Muscle layer of colon (tissue), 2 donors: ENCODE measurements around the gene NRROS.

Source experiments
- H3K27ac ChIP-seq: one replicate; pipeline ENCODE4 v1.7.0; 2013; ENCODE audit warnings: low read depth, mild to moderate bottlenecking, low read length, moderate library complexity
- H3K27me3 ChIP-seq, 2 donors: one replicate each; pipeline ENCODE4 v1.7.0; 2013; ENCODE audit warnings: low read length in 2 of 2, mild to moderate bottlenecking in 2 of 2; ENCODE audit not compliant: insufficient read depth in 2 of 2, control insufficient read depth in 1 of 2
- H3K36me3 ChIP-seq: one replicate; pipeline ENCODE4 v1.7.0; 2013; ENCODE audit warnings: mild to moderate bottlenecking, low read length; ENCODE audit not compliant: insufficient read depth
- H3K4me1 ChIP-seq: one replicate; pipeline ENCODE4 v1.7.0; 2013; ENCODE audit warnings: mild to moderate bottlenecking, low read length; ENCODE audit not compliant: insufficient read depth
- H3K4me3 ChIP-seq, 2 donors: one replicate each; pipeline ENCODE4 v1.7.0; 2013; ENCODE audit warnings: low read length in 2 of 2, low read depth in 1 of 2, mild to moderate bottlenecking in 1 of 2, moderate library complexity in 1 of 2
- H3K9ac ChIP-seq: one replicate; pipeline ENCODE4 v1.7.0; 2013; ENCODE audit warnings: low read length
- H3K9me3 ChIP-seq: one replicate; pipeline ENCODE4 v1.7.0; 2013; ENCODE audit warnings: mild to moderate bottlenecking, low read length
- donor health status: abdominal sarcoma.
- donor health status: Adenocarcinoma of cecum.

NRROS gene

DNA sequence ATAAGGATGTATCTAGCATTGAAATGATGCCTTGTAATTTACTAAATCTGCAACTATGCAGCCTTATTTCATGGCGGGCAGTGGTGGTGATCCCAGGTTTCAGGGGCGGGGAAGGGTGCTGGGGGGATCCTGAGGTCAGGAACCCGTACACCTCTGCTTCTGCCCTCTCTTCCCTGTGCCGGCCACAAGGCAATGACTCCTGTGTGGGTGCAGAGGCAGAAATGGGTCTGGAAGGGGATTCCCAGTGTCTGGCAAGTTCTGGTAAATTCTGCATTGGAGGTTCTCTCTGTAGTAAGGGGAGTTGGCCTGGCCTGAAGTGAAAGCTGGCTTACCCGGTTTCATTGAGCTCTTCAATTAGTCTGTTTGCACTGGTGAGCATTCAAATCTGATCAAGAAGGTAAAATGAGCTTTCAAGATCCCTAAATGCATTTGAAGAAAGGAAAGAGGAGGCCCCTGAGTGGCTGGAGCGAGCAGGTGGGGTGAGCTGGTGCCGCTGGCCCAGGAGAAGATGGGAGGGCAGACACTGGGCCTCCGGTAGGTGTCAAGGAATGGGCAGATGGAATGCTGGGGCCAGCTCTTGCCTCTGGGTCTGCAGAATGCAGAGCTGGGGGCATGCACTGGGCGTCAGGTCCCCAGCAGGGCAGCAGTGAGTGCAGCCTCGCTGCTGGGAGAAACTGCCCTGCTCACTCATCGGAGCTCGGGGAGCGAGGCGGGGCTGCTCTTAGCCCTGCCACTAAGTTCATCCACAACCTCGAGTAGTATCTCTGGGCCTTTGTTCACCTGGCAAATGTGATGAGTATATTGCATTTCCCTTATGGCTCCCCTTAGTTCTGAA is 13.7 kb downstream of the NRROS start:
- H3K9me3 ChIP-seq, result no peaks in the 10 kb centered on the region
- H3K4me1 ChIP-seq, result peaks cover 8% of the 10 kb centered on the region
- H3K27ac ChIP-seq, result no peak overlapping the region
- H3K36me3 ChIP-seq, result no peaks in the 10 kb centered on the region
- H3K9ac ChIP-seq, result no peak overlapping the region
- no peaks in the 10 kb centered on the region for H3K27me3 ChIP-seq
- H3K4me3 ChIP-seq, result no peak overlapping the region

DNA sequence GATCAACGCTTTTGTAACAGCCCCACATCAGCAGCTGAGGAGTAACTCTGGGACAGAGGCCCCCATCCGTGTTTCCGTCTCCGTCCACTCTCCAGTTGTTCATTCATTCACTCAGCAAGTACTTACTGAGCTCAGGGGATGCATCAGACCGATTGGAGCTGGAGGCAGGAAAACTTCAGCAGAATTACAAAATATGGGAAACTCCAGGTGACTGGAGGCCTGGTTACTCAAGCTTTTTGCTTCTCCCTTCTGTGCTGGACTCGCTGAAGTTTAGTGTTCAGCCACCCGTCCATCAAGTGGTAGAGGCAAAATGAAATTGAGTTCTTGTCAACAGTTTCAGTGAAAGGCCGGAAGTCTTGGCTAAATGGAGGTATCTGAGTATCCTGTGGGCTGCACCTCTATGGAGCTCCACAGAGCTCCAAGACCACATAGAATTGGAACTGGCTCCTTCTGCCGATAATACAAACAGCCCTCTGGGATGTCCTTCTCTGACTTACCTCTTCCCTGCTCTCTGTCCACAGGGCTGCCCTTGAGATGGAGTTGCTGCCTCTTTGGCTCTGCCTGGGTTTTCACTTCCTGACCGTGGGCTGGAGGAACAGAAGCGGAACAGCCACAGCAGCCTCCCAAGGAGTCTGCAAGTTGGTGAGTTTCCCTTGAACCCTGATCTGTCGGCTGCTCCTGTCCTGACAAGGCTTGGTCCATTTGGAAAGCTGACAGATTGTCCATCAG is 14.7 kb downstream of the NRROS start:
- Histone ChIP-seq H3K4me3 (no peak overlapping the region), H3K27me3 (no peaks in the 10 kb centered on the region), H3K4me1 (peaks cover 8% of the 10 kb centered on the region), H3K36me3 (no peaks in the 10 kb centered on the region), H3K9me3 (no peaks in the 10 kb centered on the region), H3K27ac (no peak overlapping the region), H3K9ac (no peak overlapping the region)

DNA sequence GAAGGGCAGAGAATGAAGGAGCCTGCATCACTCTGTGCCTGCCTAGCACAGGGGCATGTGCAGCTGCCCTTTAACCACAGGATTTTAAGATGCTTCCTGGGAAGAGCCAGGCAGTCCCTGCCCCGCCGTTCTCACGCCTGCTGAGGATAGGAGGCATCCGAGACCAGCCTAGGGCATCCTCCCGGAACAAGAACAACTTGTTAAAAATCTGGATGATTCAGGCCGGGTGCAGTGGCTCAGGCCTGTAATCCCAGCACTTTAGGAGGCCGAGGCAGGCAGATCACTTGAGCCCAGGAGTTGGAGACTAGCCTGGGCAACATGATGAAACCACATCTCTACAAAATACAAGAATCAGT is 15.2 kb downstream of the NRROS start:
- Histone ChIP-seq H3K9me3 (no peaks in the 10 kb centered on the region), H3K4me1 (peaks cover 8% of the 10 kb centered on the region), H3K27ac (no peak overlapping the region), H3K27me3 (no peaks in the 10 kb centered on the region), H3K36me3 (no peaks in the 10 kb centered on the region), H3K4me3 (no peak overlapping the region), H3K9ac (no peak overlapping the region)

DNA sequence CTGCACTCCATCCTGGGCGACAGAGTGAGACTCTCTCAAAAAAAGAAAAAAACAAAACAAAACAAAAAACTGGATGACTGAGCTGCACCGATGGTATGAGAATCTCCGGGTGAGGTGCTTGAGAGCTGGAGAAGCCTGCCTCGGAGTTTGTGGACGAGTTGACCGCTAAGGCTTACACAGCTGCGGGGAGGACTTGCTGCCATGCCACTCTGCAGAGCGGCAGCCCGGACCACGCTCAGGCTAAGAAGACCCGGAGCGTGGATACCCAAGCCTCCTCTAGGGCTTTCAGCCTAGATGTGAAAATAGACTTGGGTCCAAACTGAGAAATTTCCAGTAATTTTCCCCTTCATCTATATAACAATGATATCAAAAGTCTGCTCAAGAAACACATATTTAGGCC is 16.0 kb downstream of the NRROS start:
- H3K36me3 ChIP-seq, result no peaks in the 10 kb centered on the region
- no peaks in the 10 kb centered on the region for H3K27me3 ChIP-seq
- no peak overlapping the region for H3K4me3 ChIP-seq
- H3K4me1 ChIP-seq, result peaks cover 8% of the 10 kb centered on the region
- H3K9me3 ChIP-seq, result no peaks in the 10 kb centered on the region
- no peak overlapping the region for H3K27ac ChIP-seq
- H3K9ac ChIP-seq, result no peak overlapping the region

DNA sequence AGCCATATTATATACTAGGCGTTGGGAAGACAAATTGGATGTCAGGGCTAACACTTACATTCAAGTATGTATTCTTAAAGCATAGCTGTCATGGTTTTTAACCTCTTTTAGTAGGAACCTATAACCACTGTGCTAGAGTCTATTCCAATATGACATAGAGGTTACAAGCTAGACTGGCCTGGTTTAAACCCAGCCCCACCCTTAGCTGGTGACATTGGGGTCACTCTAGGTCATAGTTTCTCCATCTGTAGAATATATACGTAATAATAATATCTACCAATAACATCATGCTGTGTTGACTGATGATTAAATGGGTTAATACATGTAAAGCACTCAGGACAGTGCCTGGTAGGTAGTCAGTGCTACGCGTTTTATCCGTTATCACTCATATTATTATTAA is 16.7 kb downstream of the NRROS start:
- Histone ChIP-seq H3K4me3 (no peak overlapping the region), H3K9me3 (no peaks in the 10 kb centered on the region), H3K27me3 (no peaks in the 10 kb centered on the region), H3K27ac (no peak overlapping the region), H3K9ac (no peak overlapping the region), H3K36me3 (no peaks in the 10 kb centered on the region), H3K4me1 (peaks cover 2% of the 10 kb centered on the region)

DNA sequence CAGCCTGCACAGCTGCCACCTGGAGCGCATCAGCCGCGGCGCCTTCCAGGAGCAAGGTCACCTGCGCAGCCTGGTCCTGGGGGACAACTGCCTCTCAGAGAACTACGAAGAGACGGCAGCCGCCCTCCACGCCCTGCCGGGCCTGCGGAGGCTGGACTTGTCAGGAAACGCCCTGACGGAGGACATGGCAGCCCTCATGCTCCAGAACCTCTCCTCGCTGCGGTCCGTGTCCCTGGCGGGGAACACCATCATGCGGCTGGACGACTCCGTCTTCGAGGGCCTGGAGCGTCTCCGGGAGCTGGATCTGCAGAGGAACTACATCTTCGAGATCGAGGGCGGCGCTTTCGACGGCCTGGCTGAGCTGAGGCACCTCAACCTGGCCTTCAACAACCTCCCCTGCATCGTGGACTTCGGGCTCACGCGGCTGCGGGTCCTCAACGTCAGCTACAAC is 20.4 kb downstream of the NRROS start:
- no peaks in the 10 kb centered on the region for H3K36me3 ChIP-seq
- no peaks in the 10 kb centered on the region for H3K9me3 ChIP-seq
- no peaks in the 10 kb centered on the region for H3K4me1 ChIP-seq
- no peak overlapping the region for H3K9ac ChIP-seq
- no peaks in the 10 kb centered on the region for H3K27me3 ChIP-seq
- H3K27ac ChIP-seq, result no peak overlapping the region
- H3K4me3 ChIP-seq, result no peak overlapping the region

DNA sequence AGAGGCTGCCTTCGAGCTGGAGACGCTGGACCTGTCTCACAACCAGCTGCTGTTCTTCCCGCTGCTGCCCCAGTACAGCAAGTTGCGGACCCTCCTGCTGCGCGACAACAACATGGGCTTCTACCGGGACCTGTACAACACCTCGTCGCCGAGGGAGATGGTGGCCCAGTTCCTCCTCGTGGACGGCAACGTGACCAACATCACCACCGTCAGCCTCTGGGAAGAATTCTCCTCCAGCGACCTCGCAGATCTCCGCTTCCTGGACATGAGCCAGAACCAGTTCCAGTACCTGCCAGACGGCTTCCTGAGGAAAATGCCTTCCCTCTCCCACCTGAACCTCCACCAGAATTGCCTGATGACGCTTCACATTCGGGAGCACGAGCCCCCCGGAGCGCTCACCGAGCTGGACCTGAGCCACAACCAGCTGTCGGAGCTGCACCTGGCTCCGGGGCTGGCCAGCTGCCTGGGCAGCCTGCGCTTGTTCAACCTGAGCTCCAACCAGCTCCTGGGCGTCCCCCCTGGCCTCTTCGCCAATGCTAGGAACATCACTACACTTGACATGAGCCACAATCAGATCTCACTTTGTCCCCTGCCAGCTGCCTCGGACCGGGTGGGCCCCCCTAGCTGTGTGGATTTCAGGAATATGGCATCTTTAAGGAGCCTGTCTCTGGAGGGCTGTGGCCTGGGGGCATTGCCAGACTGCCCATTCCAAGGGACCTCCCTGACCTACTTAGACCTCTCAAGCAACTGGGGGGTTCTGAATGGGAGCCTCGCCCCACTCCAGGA is 21.1 kb downstream of the NRROS start:
- Histone ChIP-seq H3K9ac (no peak overlapping the region), H3K4me3 (no peak overlapping the region), H3K9me3 (no peaks in the 10 kb centered on the region), H3K27me3 (no peaks in the 10 kb centered on the region), H3K27ac (no peak overlapping the region), H3K36me3 (no peaks in the 10 kb centered on the region), H3K4me1 (no peaks in the 10 kb centered on the region)

DNA sequence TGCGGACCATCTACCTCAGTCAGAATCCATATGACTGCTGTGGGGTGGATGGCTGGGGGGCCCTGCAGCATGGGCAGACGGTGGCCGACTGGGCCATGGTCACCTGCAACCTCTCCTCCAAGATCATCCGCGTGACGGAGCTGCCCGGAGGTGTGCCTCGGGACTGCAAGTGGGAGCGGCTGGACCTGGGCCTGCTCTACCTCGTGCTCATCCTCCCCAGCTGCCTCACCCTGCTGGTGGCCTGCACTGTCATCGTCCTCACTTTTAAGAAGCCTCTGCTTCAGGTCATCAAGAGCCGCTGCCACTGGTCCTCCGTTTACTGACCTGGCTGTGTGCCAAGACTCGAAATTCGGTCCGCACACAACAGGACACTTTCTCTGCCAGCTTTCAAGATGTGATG is 21.9 kb downstream of the NRROS start:
- Histone ChIP-seq H3K27ac (no peak overlapping the region), H3K4me3 (no peak overlapping the region), H3K4me1 (no peaks in the 10 kb centered on the region), H3K27me3 (no peaks in the 10 kb centered on the region), H3K9me3 (no peaks in the 10 kb centered on the region), H3K9ac (no peak overlapping the region), H3K36me3 (no peaks in the 10 kb centered on the region)

DNA sequence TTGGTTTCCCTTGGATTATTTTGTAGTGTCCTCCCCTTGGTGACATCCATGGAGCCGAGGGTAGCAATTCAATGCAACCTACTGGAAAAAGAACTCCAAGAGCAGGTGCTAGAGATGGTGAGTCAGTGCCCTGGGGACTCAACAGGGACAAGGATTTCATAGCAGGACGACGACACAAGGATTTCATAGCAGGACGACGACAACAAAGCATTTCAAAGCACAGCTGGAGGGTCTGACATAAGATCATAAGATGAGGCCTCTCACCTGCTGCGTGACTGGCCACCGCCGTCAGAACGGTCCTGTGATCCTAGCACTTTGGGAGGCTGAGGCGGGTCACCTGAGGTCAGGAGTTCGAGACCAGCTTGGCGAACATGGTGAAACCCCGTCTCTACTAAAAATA is 22.5 kb downstream of the NRROS start:
- H3K27me3 ChIP-seq, result no peaks in the 10 kb centered on the region
- H3K36me3 ChIP-seq, result no peaks in the 10 kb centered on the region
- no peak overlapping the region for H3K9ac ChIP-seq
- no peak overlapping the region for H3K4me3 ChIP-seq
- H3K9me3 ChIP-seq, result no peaks in the 10 kb centered on the region
- H3K27ac ChIP-seq, result no peak overlapping the region
- no peaks in the 10 kb centered on the region for H3K4me1 ChIP-seq

DNA sequence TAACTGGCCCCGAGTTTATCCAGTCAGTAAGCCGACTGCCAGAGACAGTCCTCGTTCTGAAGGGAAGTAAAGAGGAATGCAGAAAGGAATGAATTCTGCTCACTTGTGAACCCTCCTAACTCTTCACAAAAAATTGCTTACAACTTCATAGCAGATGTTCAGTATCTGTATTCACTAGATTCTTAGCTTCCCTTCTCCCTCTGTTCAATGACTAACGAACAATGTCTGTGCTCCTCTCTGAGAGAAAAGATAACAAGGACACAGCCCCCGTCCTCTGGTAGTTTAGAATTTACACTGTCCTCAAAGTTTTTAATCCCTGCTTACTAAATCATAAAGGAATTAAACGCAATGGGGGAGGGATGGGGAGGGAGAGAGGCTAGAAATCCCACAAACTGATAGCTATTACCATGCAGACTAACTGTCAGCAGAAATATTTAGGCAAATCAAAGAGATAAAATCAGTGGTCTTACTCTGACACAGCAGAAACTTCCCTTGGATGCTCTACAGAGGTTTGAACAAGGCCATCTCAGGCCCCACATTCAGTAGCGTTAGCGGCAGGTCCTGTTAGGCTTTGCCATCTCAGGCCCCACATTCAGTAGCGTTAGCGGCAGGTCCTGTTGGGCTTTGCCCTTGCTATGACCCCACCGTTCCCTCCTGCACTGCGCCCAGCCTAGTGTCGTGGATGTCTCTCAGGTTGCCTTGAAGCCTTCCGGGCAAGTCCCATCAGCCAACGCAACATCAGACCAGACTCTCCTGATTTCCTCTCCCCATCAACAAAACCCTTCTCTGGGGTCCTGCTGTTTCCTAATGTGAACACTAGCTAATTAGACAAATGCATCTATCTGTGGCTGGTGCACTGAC is 23.4 kb downstream of the NRROS start:
- Histone ChIP-seq H3K4me3 (no peak overlapping the region), H3K36me3 (no peaks in the 10 kb centered on the region), H3K4me1 (no peaks in the 10 kb centered on the region), H3K27me3 (no peaks in the 10 kb centered on the region), H3K9ac (no peak overlapping the region), H3K9me3 (no peaks in the 10 kb centered on the region), H3K27ac (no peak overlapping the region)
